GM12878 (cell line): Measurements from ENCODE around the gene OR12D2. TPM values are rescaled to one million over a fixed set of nuclear protein-coding genes. Genes with fewer than 3 reads are reported as not detected.
"Not testable (repeated sequence)": the region's sequence is repeated elsewhere in the genome, so short reads cannot be mapped to it uniquely, and the experiment has no call there.

Experiments
- ATAC-seq: fragments of 200-7000 bp; cut with Tn5 transposase; 3 replicates; pipeline ENCODE4 v1.9.1; 2020; ENCODE audit warnings: mild to moderate bottlenecking, moderate library complexity
- BruUV-seq: library from RNA; stranded (reverse); fragments of 400-500 nt; replicated peaks from 2 replicates; lab custom pipeline; 2021; lab: Mats Ljungman, UMichigan
- CTCF ChIA-PET: fragments of 300-600 bp; sonication (Branson Sonifier 250); formaldehyde crosslinking; extraction: SDS; loops from one replicate; lab custom pipeline; 2021; ENCODE audit warnings: inconsistent platforms; lab: Yijun Ruan, JAX
- POLR2A ChIA-PET: fragments of 350-600 bp; formaldehyde crosslinking; extraction: SDS; loops from one replicate; lab custom pipeline; 2021; ENCODE audit warnings: inconsistent platforms; lab: Charles Lee
- RAD21 ChIA-PET: fragments of 300-600 bp; sonication (Branson Sonifier 250); formaldehyde crosslinking; loops from one replicate; lab custom pipeline; 2023; ENCODE audit warnings: antibody characterized with exemption; ENCODE audit not compliant: unreplicated experiment; lab: Charles Lee
- SMC1A ChIA-PET: fragments of 300-600 bp; sonication (Branson Sonifier 250); formaldehyde crosslinking; loops from one replicate; lab custom pipeline; 2023; ENCODE audit not compliant: unreplicated experiment, uncharacterized antibody; lab: Charles Lee
- DNase-seq: peaks from one replicate; pipeline ENCODE4 v3.0.0-alpha.2; 2011; ENCODE audit warnings: low read depth, low spot score
- FAIRE-seq: peaks from 3 replicates; lab custom pipeline; 2011; peaks lifted over from hg19 to GRCh38; lab: Jason Lieb, UNC
- H2AFZ ChIP-seq: 2 replicates; pipeline ENCODE4 v1.6.0; 2011; ENCODE audit warnings: low read depth, low read length, control low read depth; ENCODE audit not compliant: control insufficient read depth
- H3K27ac ChIP-seq: 2 replicates; pipeline ENCODE4 v1.5.1; 2011; ENCODE audit warnings: control low read depth; ENCODE audit not compliant: control insufficient read depth, insufficient read depth
- H3K27me3 ChIP-seq, 2 experiments: replicated peaks in 1 of 2; 2 replicates each; pipeline versions ENCODE4 v1.6.0 to v1.6.1; 2011; ENCODE audit warnings: low read length in 1 of 2; ENCODE audit not compliant: control insufficient read depth in 2 of 2, insufficient read depth in 2 of 2
- H3K36me3 ChIP-seq, 2 experiments: 2 replicates each; pipeline ENCODE4 v1.5.1; 2011; ENCODE audit warnings: low read length in 1 of 2; ENCODE audit not compliant: control insufficient read depth in 2 of 2, insufficient read depth in 2 of 2
- H3K4me1 ChIP-seq: 2 replicates; pipeline ENCODE4 v1.6.1; 2011; ENCODE audit warnings: mild to moderate bottlenecking, low read length, moderate library complexity, mixed read lengths; ENCODE audit not compliant: control insufficient read depth, insufficient read depth
- H3K4me2 ChIP-seq: 2 replicates; pipeline ENCODE4 v1.6.0; 2011; ENCODE audit warnings: control low read depth; ENCODE audit not compliant: control insufficient read depth, insufficient read depth
- H3K4me3 ChIP-seq: fragments of 200-600 bp; sonication (generic); 2 replicates; pipeline ENCODE4 v1.5.1; 2016
- H3K79me2 ChIP-seq: 2 replicates; pipeline ENCODE4 v1.6.0; 2011; ENCODE audit warnings: low read length; ENCODE audit not compliant: control insufficient read depth, insufficient read depth
- H3K9ac ChIP-seq: 2 replicates; pipeline ENCODE4 v1.8.0; 2011; ENCODE audit warnings: low read length, control low read depth, mixed read lengths; ENCODE audit not compliant: control insufficient read depth, insufficient read depth
- H3K9me3 ChIP-seq: replicated peaks from 3 replicates; pipeline ENCODE4 v1.5.1; 2011; ENCODE audit warnings: mild to moderate bottlenecking, low read length; ENCODE audit not compliant: control insufficient read depth, insufficient read depth
- H4K20me1 ChIP-seq: 2 replicates; pipeline ENCODE4 v1.6.0; 2011; ENCODE audit not compliant: control insufficient read depth, insufficient read depth
- EED ChIP-seq: sonication (generic); IDR thresholded peaks from 2 replicates; pipeline ENCODE4 v1.6.1; 2016; ENCODE audit warnings: antibody characterized with exemption, low read depth
- ELK1 ChIP-seq: IDR thresholded peaks from 2 replicates; pipeline ENCODE4 v1.6.1; 2012; ENCODE audit warnings: low read depth, low read length, improper control_type of control experiment
- ESRRA ChIP-seq: IDR thresholded peaks from 2 replicates; pipeline ENCODE4 v1.6.1; 2012; ENCODE audit warnings: mild to moderate bottlenecking, low read length, improper control_type of control experiment
- FOXK2 ChIP-seq: fragments of 450-650 bp; IDR thresholded peaks from 2 replicates; pipeline ENCODE4 v1.6.1; 2017; ENCODE audit warnings: mild to moderate bottlenecking, moderate library complexity
- KAT2A ChIP-seq: conservative IDR thresholded peaks from 2 replicates; pipeline ENCODE4 v1.6.1; 2011; ENCODE audit warnings: low read depth, low read length; ENCODE audit not compliant: control insufficient read depth
- MTA3 ChIP-seq: IDR thresholded peaks from 2 replicates; pipeline ENCODE4 v1.6.1; 2012; ENCODE audit warnings: low read length, inconsistent platforms, borderline replicate concordance
- MYC ChIP-seq: IDR thresholded peaks from 2 replicates; pipeline ENCODE4 v1.6.1; 2011; ENCODE audit warnings: mild to moderate bottlenecking, low read length, moderate library complexity, inconsistent platforms; ENCODE audit not compliant: insufficient read depth, insufficient replicate concordance, insufficient read length, severe bottlenecking
- PAX5 ChIP-seq: IDR thresholded peaks from 2 replicates; pipeline ENCODE4 v1.6.1; 2011; ENCODE audit warnings: low read depth, low read length, borderline replicate concordance
- RAD51 ChIP-seq: fragments of 450-650 bp; IDR thresholded peaks from 2 replicates; pipeline ENCODE4 v1.6.1; 2016; ENCODE audit warnings: moderate library complexity, mild to moderate bottlenecking, inconsistent platforms
- RELA ChIP-seq: fragments of 450-650 bp; IDR thresholded peaks from 2 replicates; pipeline ENCODE4 v1.8.0; 2014; ENCODE audit warnings: borderline replicate concordance; ENCODE audit not compliant: partially characterized antibody
- SIX5 ChIP-seq: IDR thresholded peaks from 2 replicates; pipeline ENCODE4 v1.6.1; 2011; ENCODE audit warnings: mild to moderate bottlenecking, low read depth, low read length, moderate library complexity; ENCODE audit not compliant: severe bottlenecking
- TARDBP ChIP-seq: IDR thresholded peaks from 2 replicates; pipeline ENCODE4 v1.6.1; 2016; ENCODE audit warnings: borderline replicate concordance
- YBX1 ChIP-seq: fragments of 450-650 bp; IDR thresholded peaks from 2 replicates; pipeline ENCODE4 v1.6.1; 2016; ENCODE audit warnings: antibody characterized with exemption
- ZNF274 ChIP-seq: IDR thresholded peaks from one replicate; pipeline ENCODE4 v1.8.0; 2011; ENCODE audit not compliant: insufficient read length, insufficient read depth
- WGBS: methylation state at CpG from one replicate; pipeline ENCODE4 v1.1.6; 2016; ENCODE audit warnings: low lambda C conversion rate; ENCODE audit not compliant: insufficient replicate concordance, insufficient coverage; ENCODE audit errors: missing lambda C conversion rate; 5-methylcytosine and 5-hydroxymethylcytosine counted together
- in situ Hi-C: fragments of 300-500 bp; cut with MboI; formaldehyde crosslinking; loops from 9 replicates; pipeline ENCODE4 v1.14.3; 2018; ENCODE audit warnings: mixed read lengths
- intact Hi-C: fragments of 100-400 bp; cut with micrococcal nuclease; formaldehyde crosslinking; loops from one replicate; pipeline ENCODE4 v1.14.2; 2022; ENCODE audit not compliant: unreplicated experiment
- polyA plus RNA-seq, 11 experiments: library from polyadenylated mRNA; depleted of rRNA in 4 of 11; unstranded in 6 of 11; stranded (reverse) in 5 of 11; fragments of >200 nt; fragmentation: Nextera tagmentation in 4 of 11; fragmentation: Illumina TruSeq in 1 of 11; extraction: Ambion mirVana in 4 of 11; extraction: Trizol in 1 of 11; gene quantifications; 1 replicate in 1 of 11; 2 replicates in 10 of 11; pipeline versions ENCODE4 v1.2.1 to v1.2.3, GENCODE V29; 2011 to 2016; ENCODE audit warnings: inconsistent platforms in 2 of 11, missing spikeins in 2 of 11, low read depth in 1 of 11
- total RNA-seq, 4 experiments: library from RNA; depleted of rRNA in 3 of 4; stranded (reverse); fragments of >200 nt in 3 of 4; fragmentation: Illumina TruSeq in 1 of 4; extraction: Trizol in 1 of 4; gene quantifications; 2 replicates each; pipeline versions ENCODE4 v1.2.1 to v1.2.3, GENCODE V29; 2013 to 2021

Gene OR12D2
- total and polyA plus RNA-seq, 10 of the 15 experiments (the other 5 are each of a cell fraction or from before 2014, with no cell fraction given), result not detected

- in situ Hi-C loops, result no loop called here
- Histone ChIP-seq H3K4me1 (no peaks in the 10 kb centered on the region), H3K4me3 (no peak overlapping the region), H3K36me3 (no peaks in the 10 kb centered on the region), H3K9me3 (no peaks in the 10 kb centered on the region), H3K79me2 (no peaks in the 10 kb centered on the region), H3K4me2 (no peak overlapping the region), H4K20me1 (no peaks in the 10 kb centered on the region), H3K27ac (no peak overlapping the region), H3K9ac (no peak overlapping the region), H3K27me3 (no peaks in the 10 kb centered on the region), H2AFZ (no peak overlapping the region)
- POLR2A ChIA-PET, result no interaction called here
- 24% methylated on average over 3 of the region's 3 CpGs for WGBS
- DNase-seq (no peak), ATAC-seq (no peak), FAIRE-seq (no peak)
- RAD21 ChIA-PET, result no interaction called here
- BruUV-seq, result no TSS peak
- intact Hi-C loops, result no loop called here
- SMC1A ChIA-PET, result no interaction called here
- CTCF ChIA-PET, result no interaction called here
- TF ChIP-seq SIX5 (no peak), FOXK2 (no peak), ELK1 (no peak), ZNF274 (no peak), RAD51 (no peak), MTA3 (no peak), PAX5 (no peak), TARDBP (no peak), EED (no peak), RELA (no peak), MYC (no peak), KAT2A (no peak), YBX1 (no peak), ESRRA (no peak)
Measured at GRCh38 chr6:29426654-29427053, 31.2 kb downstream of the OR12D2 start.

GRCh38 chr6:29436730-29437129 lies 41.3 kb downstream of the OR12D2 start:
- H3K9me3 ChIP-seq, intact Hi-C loops, BruUV-seq, POLR2A ChIA-PET, SMC1A ChIA-PET, H3K9ac ChIP-seq, in situ Hi-C loops, CTCF ChIA-PET, ATAC-seq, H3K36me3 ChIP-seq, H3K4me3 ChIP-seq, H4K20me1 ChIP-seq, H2AFZ ChIP-seq, H3K4me2 ChIP-seq, H3K27ac ChIP-seq, H3K4me1 ChIP-seq, H3K79me2 ChIP-seq, DNase-seq, H3K27me3 ChIP-seq, RAD21 ChIA-PET: not testable (repeated sequence)
- FAIRE-seq, result peak; percentile 38
- WGBS, result 65% methylated on average over 18 of the region's 18 CpGs
